Fibroblast of peridontal ligament (primary cell): Measurements from ENCODE around the gene TET3.
A peak's percentile ranks its signal among the peaks of the same experiment; 100 is the strongest.

Experiments used
- DNase-seq: peaks from one replicate; pipeline ENCODE4 v3.0.0-alpha.2; 2010; ENCODE audit errors: extremely low read depth

The TET3 gene

DNA sequence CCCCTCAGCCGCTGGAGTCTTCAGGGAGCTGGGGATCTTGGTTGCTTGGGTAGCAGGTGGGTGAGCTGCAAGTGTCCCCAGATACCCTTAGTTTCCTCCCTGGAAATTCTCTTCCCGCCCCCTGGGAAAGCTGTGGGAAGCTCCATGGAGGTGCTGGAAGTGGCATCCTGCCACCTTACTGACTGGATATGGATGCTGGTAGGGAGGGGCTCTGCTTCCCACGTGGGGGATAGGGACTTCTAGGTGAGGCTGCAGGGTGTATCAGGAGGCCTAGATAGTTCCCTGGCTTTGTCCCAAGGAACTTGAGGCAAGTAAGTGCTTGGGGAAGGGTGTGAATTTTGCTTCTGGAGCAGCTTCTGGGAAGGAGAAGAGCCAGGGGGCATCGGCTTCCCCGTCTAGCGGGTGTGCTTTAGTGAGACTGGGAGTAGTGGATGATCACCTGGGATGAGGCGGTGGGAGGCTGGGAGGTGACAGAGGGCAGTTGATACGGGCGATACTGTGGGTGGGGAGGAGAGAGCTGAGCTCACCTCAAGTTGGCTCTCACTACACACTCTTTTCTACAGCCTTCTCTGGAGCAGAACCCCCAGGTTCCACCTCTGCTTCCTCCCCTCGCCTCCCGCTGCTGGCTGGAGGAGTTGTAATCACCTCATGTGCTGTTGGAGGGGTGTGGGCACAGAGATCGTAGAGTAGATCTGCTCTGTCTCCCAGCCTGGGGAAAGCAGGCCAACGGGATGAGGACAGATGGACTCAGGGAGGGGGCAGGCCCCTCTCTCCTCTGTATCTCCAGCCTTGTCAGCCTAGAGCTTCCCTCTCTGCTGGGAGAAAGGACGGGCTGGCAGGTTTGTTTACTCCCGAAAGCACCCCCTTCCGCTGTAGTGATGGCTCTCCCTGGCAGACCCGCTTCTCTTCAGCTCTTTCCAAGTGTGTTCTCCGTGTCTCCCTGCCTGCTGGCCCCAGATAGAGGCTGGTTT lies 19.8 kb downstream of the TET3 start:
- DNase-seq, result no peak

- peak; percentile 39 for DNase-seq
Measured at GRCh38 chr2:74005786-74006185, 21.1 kb downstream of the TET3 start.

DNA sequence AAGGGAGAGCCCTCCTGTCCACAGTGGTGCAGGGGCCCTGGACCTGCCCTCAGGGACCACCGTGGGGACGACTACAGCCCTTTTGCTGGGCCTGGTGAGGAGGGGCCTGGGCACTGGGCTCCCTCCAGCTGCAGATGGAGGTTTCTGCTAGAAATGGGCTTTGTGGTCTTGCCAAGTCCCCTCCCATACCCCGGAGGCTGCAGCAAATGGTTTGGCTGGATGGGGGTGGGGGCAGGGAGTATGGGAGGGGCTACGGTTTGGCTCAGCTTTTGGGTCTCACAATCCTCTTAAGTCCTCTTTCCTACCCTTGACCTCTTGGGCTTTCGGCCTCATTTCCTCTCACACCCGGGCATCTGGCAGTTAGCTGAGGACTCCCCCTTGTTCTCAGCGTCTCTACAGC lies 21.7 kb downstream of the TET3 start:
- DNase-seq, result no peak

DNA sequence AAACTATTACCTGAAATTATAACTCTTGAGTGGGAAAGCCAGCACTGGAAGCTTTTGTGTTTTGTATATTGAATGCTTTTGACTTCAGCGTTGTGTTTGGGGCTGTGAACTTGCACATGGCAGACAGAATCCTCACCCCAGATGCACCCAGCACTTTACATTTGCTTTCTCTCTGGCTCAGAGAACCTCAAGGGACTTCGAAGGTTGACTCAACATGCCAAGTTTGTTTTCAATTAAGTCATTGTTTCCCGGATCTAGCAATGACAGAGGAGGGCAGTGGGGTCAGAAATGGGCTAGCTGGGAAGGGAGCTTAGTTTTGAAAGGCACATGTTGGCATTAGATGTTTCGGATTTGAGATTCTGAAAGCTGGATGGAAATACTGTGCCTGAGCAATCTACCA lies 22.4 kb downstream of the TET3 start:
- DNase-seq, result peak; percentile 66

DNA sequence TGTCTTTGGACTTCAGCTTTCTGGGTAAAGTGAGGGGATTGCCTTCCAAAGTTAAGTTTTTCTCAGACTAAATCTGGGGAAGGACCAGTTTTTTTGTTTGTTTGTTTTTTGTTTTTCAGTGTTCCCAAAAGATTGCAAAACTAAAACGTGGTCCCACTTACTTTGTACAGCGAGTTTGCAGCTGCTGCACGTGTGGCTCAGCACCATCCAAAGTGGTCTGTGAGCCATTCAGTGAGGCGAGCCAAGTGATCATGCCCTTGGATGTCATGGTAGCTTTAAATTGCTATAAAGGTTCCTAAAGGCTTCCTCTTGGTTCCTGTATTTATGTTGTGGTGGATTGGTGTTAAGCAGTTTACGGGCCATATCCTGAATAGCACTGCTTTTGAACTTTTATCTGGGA lies 23.0 kb downstream of the TET3 start:
- DNase-seq, result no peak

DNA sequence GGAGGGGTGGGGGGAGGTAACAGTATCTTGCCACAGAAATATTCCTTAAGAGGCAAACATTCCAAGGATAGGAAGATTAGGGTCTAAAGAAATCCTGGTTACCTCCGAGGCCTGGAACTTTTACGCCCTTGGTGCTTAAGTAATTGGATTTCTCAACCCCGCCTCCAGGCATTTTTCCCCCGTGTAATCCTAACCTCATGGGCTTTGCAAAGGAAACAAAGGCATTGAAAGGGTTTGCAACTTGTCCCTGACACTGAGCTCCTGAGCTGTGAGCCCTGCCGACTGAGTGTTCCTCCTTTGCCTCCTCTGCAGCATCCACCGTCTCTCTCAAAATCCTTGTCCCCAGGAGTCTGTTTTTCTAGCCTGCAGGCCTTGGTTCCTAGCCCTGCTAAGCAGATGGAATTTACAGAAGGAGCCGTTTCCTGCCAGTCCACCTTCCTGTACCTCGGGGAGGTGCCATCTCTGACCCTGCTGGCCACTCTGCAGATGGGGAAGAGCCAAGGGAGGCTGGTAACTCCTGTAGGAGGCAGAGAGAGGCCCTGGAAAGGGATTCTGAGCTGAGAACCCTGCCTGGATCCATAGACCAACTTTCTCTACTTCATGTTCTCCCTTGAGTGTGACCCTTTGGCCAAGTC lies 24.2 kb downstream of the TET3 start:
- no peak for DNase-seq

DNA sequence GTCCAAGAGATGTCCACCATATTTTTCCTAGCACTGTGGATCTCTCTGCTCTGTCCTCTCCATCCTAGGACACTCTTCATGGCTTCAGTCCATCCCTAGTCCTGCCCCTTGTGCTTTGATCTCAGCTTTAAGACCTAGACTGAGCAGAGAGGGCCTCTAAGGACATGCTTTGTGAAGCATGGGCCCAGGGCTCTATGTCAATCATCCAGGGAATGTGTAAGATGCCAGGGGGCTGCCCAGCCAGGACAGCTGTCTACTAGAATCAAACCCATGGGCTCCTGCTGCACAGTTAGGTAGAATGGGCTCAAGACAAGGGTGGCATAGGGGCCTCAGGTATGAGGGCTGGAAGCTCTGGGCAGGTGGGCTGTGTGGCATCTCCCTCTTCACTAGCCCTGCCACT lies 24.9 kb downstream of the TET3 start:
- no peak for DNase-seq

GRCh38 chr2:74010087-74010541 lies 25.4 kb downstream of the TET3 start:
- no peak for DNase-seq

DNA sequence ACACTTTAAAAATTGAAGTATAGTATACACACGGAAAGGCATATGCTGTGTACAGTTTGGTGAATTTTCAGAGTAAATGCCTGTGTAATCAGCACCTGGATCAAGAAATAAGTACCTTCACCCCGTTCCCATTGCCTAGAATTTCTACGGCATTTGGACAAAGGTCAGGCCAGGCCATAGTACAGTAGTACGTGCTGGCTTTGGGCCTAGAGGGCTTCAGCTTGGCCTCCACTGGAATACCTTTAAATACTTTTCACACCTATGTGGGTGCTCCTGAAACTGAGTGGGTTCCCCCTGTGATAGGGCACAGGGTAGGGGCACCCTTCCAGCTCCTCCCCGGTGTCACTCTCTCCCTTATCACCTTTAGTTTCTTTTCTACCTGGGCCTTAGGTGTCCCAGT lies 26.5 kb downstream of the TET3 start:
- DNase-seq, result no peak

DNA sequence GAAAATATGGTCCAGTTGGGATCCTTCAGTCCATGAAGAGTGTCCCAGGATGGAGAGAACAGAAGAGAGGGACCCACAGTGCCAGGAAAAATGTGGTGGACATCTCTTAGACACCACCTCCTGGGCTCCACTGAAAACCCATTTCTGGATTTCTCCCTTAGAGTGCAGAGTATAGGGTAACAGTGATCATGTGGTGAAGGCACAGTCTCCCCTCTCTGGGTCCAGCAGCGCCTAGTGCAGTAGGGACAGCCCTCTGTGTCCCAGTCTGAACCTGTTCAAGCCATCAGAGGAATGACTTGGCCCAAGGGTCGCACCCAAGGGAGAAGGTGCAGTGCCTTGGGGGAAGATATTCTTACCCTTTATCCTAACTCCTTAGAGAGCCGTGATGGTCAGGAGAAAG lies 30.1 kb downstream of the TET3 start:
- no peak for DNase-seq

GRCh38 chr2:74017223-74017622 lies 32.5 kb downstream of the TET3 start:
- no peak for DNase-seq

- DNase-seq, result no peak
Measured at GRCh38 chr2:74019516-74019915, 34.8 kb downstream of the TET3 start.

GRCh38 chr2:74020702-74021406 lies 36.1 kb downstream of the TET3 start:
- peak; percentile 29 for DNase-seq

DNA sequence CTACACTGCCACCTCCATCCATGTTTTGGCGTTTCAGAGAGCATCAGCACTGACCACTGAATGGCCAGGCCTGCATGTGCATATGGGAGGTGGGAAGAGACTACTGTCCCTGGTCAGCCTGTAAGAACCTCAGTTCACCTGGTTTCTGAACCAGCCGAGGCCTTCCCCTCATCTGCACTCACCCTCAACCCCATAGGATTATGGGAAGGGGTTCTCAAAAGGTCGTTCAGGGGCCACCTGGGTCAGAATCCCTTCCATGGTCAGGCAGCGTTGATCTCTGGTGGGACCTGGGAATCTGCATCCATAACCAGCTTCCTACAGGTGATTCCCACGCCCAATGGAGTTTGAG lies 36.7 kb downstream of the TET3 start:
- no peak for DNase-seq

- no peak for DNase-seq
Measured at GRCh38 chr2:74024216-74024615, 39.5 kb downstream of the TET3 start.

DNA sequence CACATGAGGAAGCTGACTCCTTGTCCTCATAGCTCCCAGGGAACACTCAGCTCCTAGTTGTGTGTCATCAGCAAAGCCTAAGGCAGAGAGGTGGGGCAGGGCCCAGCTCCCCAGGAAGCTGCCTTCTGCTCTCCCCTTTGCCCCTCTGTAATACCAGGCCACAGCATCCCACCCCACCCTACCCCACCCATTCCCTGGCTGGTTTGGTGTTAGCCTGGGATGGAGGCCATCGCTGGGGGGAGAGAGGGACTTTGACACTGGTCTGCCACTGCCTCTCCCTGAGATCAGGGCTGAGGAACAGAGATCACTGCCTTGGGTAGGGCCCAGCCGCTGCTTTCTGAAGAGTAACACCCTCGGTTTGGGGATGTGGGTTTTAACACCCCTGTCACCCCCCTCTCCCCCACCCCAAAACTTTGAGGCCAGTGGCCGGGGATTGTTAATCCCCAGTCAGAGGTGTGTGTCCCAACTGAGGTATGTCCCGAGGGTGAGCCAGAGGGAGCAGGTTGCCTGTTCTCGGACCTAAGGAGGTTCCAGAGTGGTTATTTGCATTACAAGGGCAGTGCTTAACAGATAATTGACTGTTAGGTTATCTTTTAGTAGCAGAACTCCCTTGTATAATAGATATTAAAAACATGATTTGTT lies 41.4 kb downstream of the TET3 start:
- DNase-seq, result no peak

DNA sequence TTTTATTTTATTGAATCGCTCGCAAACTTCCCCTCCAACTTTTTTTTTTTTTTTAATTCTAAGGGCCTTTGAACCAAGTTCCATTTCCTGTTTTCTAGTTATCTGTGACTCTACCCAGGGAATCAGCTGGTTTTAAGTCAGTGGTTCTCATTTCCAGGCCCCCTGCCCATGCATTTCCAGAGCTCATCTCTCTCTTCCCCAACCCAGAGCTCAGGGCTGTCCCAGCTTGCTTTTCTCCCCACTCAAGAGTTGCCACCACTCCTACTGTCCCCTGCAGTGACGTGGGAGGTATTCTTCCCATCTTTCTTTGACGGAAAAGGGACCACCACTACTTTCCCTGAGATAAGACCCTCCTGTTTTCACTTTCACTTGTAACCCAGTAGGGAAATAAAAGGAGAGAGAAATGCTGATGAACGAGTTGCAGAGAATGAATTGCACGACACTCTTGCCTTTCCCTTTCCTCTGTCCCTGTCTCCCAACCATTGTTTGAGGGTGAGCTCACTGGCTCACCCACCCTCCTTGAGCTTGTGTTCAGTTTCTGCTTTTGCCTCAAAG lies 42.1 kb downstream of the TET3 start:
- no peak for DNase-seq

DNA sequence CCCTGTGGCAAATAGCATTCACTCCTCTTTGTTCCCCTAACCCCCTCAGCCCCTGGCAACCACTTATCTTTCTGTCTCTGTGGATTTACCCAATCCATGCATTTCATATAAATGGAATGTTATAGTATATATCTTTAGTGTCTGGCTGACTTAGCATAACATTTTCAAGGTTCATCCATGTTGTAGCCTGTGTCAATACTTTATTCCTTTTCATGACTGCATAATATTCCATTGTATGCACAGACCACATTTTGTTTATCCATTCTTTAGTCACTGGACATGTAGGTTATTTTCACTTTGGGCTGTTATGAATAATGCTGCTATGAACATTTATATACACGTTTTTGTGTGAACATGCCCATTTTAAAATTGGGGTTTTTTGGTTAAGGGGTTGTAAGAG lies 42.8 kb downstream of the TET3 start:
- DNase-seq, result no peak

DNA sequence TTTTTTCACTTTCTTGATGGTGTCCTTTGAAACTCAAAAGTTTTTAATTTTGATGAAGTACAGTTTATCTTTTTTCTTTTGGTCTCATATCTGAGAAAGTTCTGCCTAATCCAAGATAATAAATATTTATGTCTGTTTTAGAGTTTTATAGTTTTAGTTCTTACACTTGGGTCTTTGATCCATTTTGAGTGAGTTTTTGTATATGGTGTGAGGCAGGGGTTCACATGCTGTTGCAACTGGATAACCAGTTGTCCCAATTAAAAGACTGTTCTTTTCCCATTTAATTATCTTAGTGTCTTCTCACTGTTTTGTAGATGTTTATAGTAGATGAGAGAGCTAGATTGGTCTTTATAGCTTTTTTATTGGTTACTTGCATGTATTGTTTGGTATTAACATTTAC lies 43.6 kb downstream of the TET3 start:
- DNase-seq, result no peak

- DNase-seq, result no peak
Measured at GRCh38 chr2:74028741-74029140, 44.0 kb downstream of the TET3 start.

DNA sequence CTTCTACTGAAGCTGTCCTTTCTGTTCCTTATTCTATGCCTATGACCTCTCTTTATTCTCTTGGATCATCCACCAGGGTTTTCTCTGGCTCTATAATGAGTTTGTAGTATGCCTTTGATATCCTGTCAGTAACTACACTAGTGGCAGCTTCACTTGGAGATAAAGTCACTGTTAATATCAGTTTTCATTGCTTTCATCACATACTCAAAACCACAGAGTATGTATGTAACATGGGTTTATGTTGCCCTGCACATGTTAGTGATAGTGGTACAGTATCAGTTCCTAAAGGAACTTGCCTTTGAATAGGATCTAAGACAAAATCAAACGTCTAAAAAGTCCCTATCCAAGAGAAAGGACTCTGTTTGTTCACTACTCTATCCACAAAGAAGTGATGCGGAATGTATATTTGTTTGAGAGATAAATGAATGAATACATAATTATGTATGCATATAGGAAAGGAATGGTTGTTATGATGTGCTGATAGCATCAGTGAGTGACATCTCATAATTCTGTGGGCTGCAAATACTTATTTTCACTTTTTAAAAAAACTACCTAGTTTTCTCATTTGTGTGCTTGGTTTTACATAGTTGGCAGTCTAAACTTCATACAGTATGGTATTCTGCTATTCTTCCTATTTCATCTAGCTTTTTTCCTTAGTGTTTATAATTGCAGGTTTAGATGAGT lies 45.1 kb downstream of the TET3 start:
- no peak for DNase-seq
